Loucy (cell line): ENCODE results near the gene ASPSCR1.

Experiments used
- EZH2phosphoT487 ChIP-seq: fragments of 200-600 bp; IDR thresholded peaks from 2 replicates; pipeline ENCODE4 v1.6.1; 2018; ENCODE audit warnings: antibody characterized with exemption, mild to moderate bottlenecking, moderate library complexity, borderline replicate concordance
- TF ChIP-seq, protein P1 (sequence below): fragments of 200-600 bp; sonication (generic); conservative IDR thresholded peaks from 2 replicates; pipeline ENCODE4 v1.5.1; 2014; ENCODE audit warnings: mild to moderate bottlenecking, antibody characterized with exemption, low read length

DNA sequence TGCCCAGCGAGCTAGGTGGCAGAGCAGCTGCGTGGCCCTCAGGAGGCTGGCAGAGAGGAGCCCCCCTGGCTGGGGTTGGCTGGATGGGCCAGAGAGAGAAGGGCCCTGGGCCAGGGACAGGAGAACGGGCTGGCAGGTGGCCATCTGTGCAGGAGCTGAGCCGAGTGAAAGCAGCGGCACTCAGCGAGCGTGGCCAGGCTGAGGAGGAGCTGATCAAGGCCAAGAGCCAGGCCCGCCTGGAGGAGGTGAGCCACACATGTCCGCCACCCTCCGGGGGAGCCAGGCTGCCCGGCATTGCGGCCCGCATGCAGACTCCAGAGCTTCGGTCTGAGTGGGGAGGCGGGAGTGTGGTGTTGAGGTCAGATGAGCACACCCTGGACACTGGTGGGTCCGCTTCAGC is 52.0 kb downstream of the ASPSCR1 start:
- TF ChIP-seq, protein P1, sequence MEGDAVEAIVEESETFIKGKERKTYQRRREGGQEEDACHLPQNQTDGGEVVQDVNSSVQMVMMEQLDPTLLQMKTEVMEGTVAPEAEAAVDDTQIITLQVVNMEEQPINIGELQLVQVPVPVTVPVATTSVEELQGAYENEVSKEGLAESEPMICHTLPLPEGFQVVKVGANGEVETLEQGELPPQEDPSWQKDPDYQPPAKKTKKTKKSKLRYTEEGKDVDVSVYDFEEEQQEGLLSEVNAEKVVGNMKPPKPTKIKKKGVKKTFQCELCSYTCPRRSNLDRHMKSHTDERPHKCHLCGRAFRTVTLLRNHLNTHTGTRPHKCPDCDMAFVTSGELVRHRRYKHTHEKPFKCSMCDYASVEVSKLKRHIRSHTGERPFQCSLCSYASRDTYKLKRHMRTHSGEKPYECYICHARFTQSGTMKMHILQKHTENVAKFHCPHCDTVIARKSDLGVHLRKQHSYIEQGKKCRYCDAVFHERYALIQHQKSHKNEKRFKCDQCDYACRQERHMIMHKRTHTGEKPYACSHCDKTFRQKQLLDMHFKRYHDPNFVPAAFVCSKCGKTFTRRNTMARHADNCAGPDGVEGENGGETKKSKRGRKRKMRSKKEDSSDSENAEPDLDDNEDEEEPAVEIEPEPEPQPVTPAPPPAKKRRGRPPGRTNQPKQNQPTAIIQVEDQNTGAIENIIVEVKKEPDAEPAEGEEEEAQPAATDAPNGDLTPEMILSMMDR, result no peak
- TF ChIP-seq EZH2phosphoT487, result no peak
